Measurements from ENCODE around the gene PTPN3. TPM values are rescaled to one million over a fixed set of nuclear protein-coding genes. Genes with fewer than 3 reads are reported as not detected.

PTPN3 gene
- polyA plus RNA-seq, 3 donors: not detected

- no peak for TF ChIP-seq CTCF (IDR thresholded peaks at IDR 0.05)
- Mint-ChIP-seq H3K9me3 (peaks cover 0 to 3% (median 0%) of the 10 kb centered on the region in 7 donors), H3K4me1 (no peaks in the 10 kb centered on the region), H3K4me3 (peak overlapping the region in 1 of 2 donors; percentile 17), H3K27me3 (ENCODE audit: low read depth in 3 of 3) (peaks cover 10 to 24% (median 11%) of the 10 kb centered on the region in 3 donors), H3K27ac (no peak overlapping the region), H3K36me3 (no peaks in the 10 kb centered on the region)
- H4K20me1 ChIP-seq (ENCODE audit: insufficient read depth, low read length): no peaks in the 10 kb centered on the region
- no peak overlapping the region for H2AFZ ChIP-seq (ENCODE audit: insufficient read depth, low read depth, low read length, poor library complexity, severe bottlenecking)
- no peaks in the 10 kb centered on the region for H3K9me3 ChIP-seq (replicated peaks in 1 of 2; ENCODE audit: control insufficient read depth in 1 of 2, insufficient read depth in 1 of 2, low read length in 2 of 2)
- H3K36me3 ChIP-seq (replicated peaks in 1 of 2; ENCODE audit: control insufficient read depth in 1 of 2, insufficient read depth in 2 of 2, low read length in 2 of 2): no peaks in the 10 kb centered on the region
- DNase-seq: no peak
- 100% methylated on average over 1 of the region's 1 CpG for WGBS (ENCODE audit: insufficient coverage)
- no peaks in the 10 kb centered on the region for H3K4me1 ChIP-seq (ENCODE audit: control insufficient read depth in 1 of 2, insufficient read depth in 2 of 2, low read length in 2 of 2)
- H3K27me3 ChIP-seq (ENCODE audit: control insufficient read depth in 2 of 2, insufficient read depth in 2 of 2, low read length in 2 of 2): peaks cover 0 to 4% of the 10 kb centered on the region in 2 donors
- H3K4me2 ChIP-seq (replicated peaks; ENCODE audit: extremely low read depth, low read length, poor library complexity, severe bottlenecking): no peak overlapping the region
- intact Hi-C loops (cut with micrococcal nuclease): no loop called here
- no peak overlapping the region for H3K27ac ChIP-seq (ENCODE audit: low read depth in 1 of 2, low read length in 2 of 2)
- no peak overlapping the region for H3K9ac ChIP-seq (ENCODE audit: insufficient read depth, low read length, poor library complexity, severe bottlenecking)
- H3K4me3 ChIP-seq (replicated peaks in 1 of 3; ENCODE audit: low read depth in 2 of 3, low read length in 3 of 3): no peak overlapping the region
- no peaks in the 10 kb centered on the region for H3K79me2 ChIP-seq (ENCODE audit: insufficient read depth, low read length)
Measured at GRCh38 chr9:109517901-109518377, 19.8 kb upstream of the PTPN3 start.

GRCh38 chr9:109513871-109514270 is 15.8 kb upstream of the PTPN3 start:
- H2AFZ ChIP-seq (ENCODE audit: insufficient read depth, low read depth, low read length, poor library complexity, severe bottlenecking): no peak overlapping the region
- H3K4me3 ChIP-seq (replicated peaks in 1 of 3; ENCODE audit: low read depth in 2 of 3, low read length in 3 of 3): no peak overlapping the region
- H3K4me2 ChIP-seq (replicated peaks; ENCODE audit: extremely low read depth, low read length, poor library complexity, severe bottlenecking): no peak overlapping the region
- no peak overlapping the region for H3K27ac ChIP-seq (ENCODE audit: low read depth in 1 of 2, low read length in 2 of 2)
- no peaks in the 10 kb centered on the region for H3K9me3 ChIP-seq (replicated peaks in 1 of 2; ENCODE audit: control insufficient read depth in 1 of 2, insufficient read depth in 1 of 2, low read length in 2 of 2)
- H3K27ac Mint-ChIP-seq: no peak overlapping the region
- no peaks in the 10 kb centered on the region for H3K36me3 ChIP-seq (replicated peaks in 1 of 2; ENCODE audit: control insufficient read depth in 1 of 2, insufficient read depth in 2 of 2, low read length in 2 of 2)
- no peaks in the 10 kb centered on the region for H3K79me2 ChIP-seq (ENCODE audit: insufficient read depth, low read length)
- H3K27me3 Mint-ChIP-seq (ENCODE audit: low read depth in 3 of 3): peaks cover 13 to 31% (median 26%) of the 10 kb centered on the region in 3 donors
- H3K4me1 ChIP-seq (ENCODE audit: control insufficient read depth in 1 of 2, insufficient read depth in 2 of 2, low read length in 2 of 2): no peaks in the 10 kb centered on the region
- peaks cover 3 to 16% of the 10 kb centered on the region in 2 donors for H3K27me3 ChIP-seq (ENCODE audit: control insufficient read depth in 2 of 2, insufficient read depth in 2 of 2, low read length in 2 of 2)
- no peak overlapping the region for H3K9ac ChIP-seq (ENCODE audit: insufficient read depth, low read length, poor library complexity, severe bottlenecking)
- 100% methylated on average over 3 of the region's 3 CpGs for WGBS (ENCODE audit: insufficient coverage)
- no peak for DNase-seq
- no peaks in the 10 kb centered on the region for H4K20me1 ChIP-seq (ENCODE audit: insufficient read depth, low read length)
- no peak for TF ChIP-seq CTCF (IDR thresholded peaks at IDR 0.05)
- intact Hi-C loops (cut with micrococcal nuclease): no loop called here
- H3K4me3 Mint-ChIP-seq: no peak overlapping the region
- no peaks in the 10 kb centered on the region for H3K36me3 Mint-ChIP-seq
- H3K9me3 Mint-ChIP-seq: peaks cover 0 to 3% (median 0%) of the 10 kb centered on the region in 7 donors
- no peaks in the 10 kb centered on the region for H3K4me1 Mint-ChIP-seq

Measured in CD14-positive monocyte (primary cell).